ENCODE measurements around the gene TMEM231.
"Not testable (repeated sequence)": the region's sequence is repeated elsewhere in the genome, so short reads cannot be mapped to it uniquely, and the experiment has no call there.

TMEM231 gene

GRCh38 chr16:75555707-75556430, at the start of gene TMEM231:
TMEM231 (minus strand) TSS chr16:75556252; CDS start chr16:75556209, 43 bp downstream.
- DNase-seq (ENCODE audit: low read depth, low spot score) = peak; percentile 92

- no peak for DNase-seq (ENCODE audit: low read depth, low spot score)
Measured at GRCh38 chr16:75603241-75603640, 47.2 kb upstream of the TMEM231 start.

- no peak for DNase-seq (ENCODE audit: low read depth, low spot score)
Measured at GRCh38 chr16:75599452-75600277, 43.6 kb upstream of the TMEM231 start.

- no peak for DNase-seq (ENCODE audit: low read depth, low spot score)
Measured at GRCh38 chr16:75593825-75594820, 38.1 kb upstream of the TMEM231 start.

GRCh38 chr16:75593308-75593707, 37.3 kb upstream of the TMEM231 start:
- no peak for DNase-seq (ENCODE audit: low read depth, low spot score)

- DNase-seq (ENCODE audit: low read depth, low spot score) = not testable (repeated sequence)
Measured at GRCh38 chr16:75591927-75592326, 35.9 kb upstream of the TMEM231 start.

GRCh38 chr16:75590920-75591843, 35.1 kb upstream of the TMEM231 start:
- no peak for DNase-seq (ENCODE audit: low read depth, low spot score)

GRCh38 chr16:75589306-75589705, 33.3 kb upstream of the TMEM231 start:
- DNase-seq (ENCODE audit: low read depth, low spot score) = no peak

- no peak for DNase-seq (ENCODE audit: low read depth, low spot score)
Measured at GRCh38 chr16:75588716-75589115, 32.7 kb upstream of the TMEM231 start.

GRCh38 chr16:75584108-75584507, 28.1 kb upstream of the TMEM231 start:
- DNase-seq (ENCODE audit: low read depth, low spot score) = no peak

GRCh38 chr16:75579281-75579834, 23.3 kb upstream of the TMEM231 start:
- DNase-seq (ENCODE audit: low read depth, low spot score) = no peak

- DNase-seq (ENCODE audit: low read depth, low spot score) = no peak
Measured at GRCh38 chr16:75578725-75579124, 22.7 kb upstream of the TMEM231 start.

- no peak for DNase-seq (ENCODE audit: low read depth, low spot score)
Measured at GRCh38 chr16:75578212-75578611, 22.2 kb upstream of the TMEM231 start.

- DNase-seq (ENCODE audit: low read depth, low spot score) = no peak
Measured at GRCh38 chr16:75576384-75576811, 20.3 kb upstream of the TMEM231 start.

GRCh38 chr16:75575958-75576357, 19.9 kb upstream of the TMEM231 start:
- no peak for DNase-seq (ENCODE audit: low read depth, low spot score)

- DNase-seq (ENCODE audit: low read depth, low spot score) = no peak
Measured at GRCh38 chr16:75573955-75574354, 17.9 kb upstream of the TMEM231 start.

GRCh38 chr16:75572864-75573542, 17.0 kb upstream of the TMEM231 start:
- no peak for DNase-seq (ENCODE audit: low read depth, low spot score)

- DNase-seq (ENCODE audit: low read depth, low spot score) = no peak
Measured at GRCh38 chr16:75570396-75571065, 14.5 kb upstream of the TMEM231 start.

- DNase-seq (ENCODE audit: low read depth, low spot score) = no peak
Measured at GRCh38 chr16:75567911-75568310, 11.9 kb upstream of the TMEM231 start.
